ENCODE measurements around the gene CHI3L2. TPM values are rescaled to one million over a fixed set of nuclear protein-coding genes. Genes with fewer than 3 reads are reported as not detected.

The CHI3L2 gene
- 1.0 TPM for total RNA-seq

DNA sequence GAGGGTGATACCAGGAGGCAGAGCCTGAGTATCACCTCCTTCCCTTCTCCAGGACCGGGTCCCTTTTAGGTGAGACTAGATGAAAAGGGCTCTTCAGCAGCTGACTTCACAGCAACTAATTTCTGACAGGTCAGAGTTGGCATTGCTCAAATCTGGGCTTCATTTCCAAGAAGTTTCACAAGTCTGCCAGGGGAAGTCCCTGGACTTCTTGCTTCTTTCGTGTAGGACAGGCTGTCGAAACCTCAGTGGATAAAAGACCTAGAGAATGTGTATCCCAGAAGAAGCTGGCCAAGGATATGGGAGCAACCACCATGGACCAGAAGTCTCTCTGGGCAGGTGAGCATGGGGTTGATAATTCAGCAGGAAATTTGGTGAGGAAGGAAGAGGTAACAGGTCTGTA is at the start of gene CHI3L2:
TSS of gene CHI3L2 (plus strand) at position 280 of the 400 bp plus-strand sequence. CDS start at position 297, 17 bp downstream.
- peaks cover 1 to 16% (median 5%) of the 10 kb centered on the region in 3 donors for H3K4me1 ChIP-seq (ENCODE audit: control insufficient read depth in 3 of 3, insufficient read depth in 3 of 3, low read length in 3 of 3)
- no peak within 1 kb of the TSS for H3K4me3 ChIP-seq (ENCODE audit: low read length in 3 of 3)
- H3K36me3 ChIP-seq (ENCODE audit: control insufficient read depth in 3 of 3, insufficient read depth in 3 of 3, low read length in 3 of 3) = no peaks in the 10 kb centered on the region
- peak within 1 kb of the TSS; percentile 40 for H3K27ac ChIP-seq (ENCODE audit: low read depth, low read length)
- no peak within 1 kb of the TSS for H3K9ac ChIP-seq (ENCODE audit: low read depth in 1 of 3, low read length in 3 of 3)
- no peaks in the 10 kb centered on the region for H3K9me3 ChIP-seq (ENCODE audit: control insufficient read depth in 3 of 3, low read length in 3 of 3)
- H3K27me3 ChIP-seq (ENCODE audit: control insufficient read depth in 3 of 3, insufficient read depth in 3 of 3, low read length in 3 of 3) = no peaks in the 10 kb centered on the region

DNA sequence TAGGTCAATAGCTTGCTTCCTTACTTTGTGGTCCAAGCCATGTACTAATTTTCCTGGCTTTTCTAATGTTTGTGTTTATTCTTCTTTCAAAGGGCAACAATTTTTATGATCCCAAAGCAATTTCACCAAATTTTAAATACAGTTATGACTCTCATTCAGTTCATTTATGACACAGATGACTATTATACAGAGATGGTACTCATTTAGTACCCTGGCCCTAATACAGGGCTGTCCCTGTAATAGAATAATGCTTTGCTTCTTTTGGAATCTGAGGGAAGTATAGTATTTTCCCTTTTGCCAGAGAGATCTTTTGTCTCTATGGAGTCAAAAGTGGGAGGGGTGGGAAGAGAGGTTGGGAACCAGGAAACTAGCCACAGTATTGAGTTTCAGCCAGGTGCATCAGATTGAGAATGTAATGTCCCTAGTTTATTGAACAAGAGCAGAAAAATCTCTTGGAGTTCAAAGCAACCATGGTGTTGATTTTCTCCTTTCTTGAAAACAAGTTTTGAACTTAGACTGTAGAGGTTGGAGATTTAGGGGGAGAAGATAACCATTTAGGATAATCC is 47.5 kb upstream of the CHI3L2 start:
- Histone ChIP-seq H3K9me3 (ENCODE audit: control insufficient read depth in 3 of 3, low read length in 3 of 3) (no peaks in the 10 kb centered on the region), H3K36me3 (ENCODE audit: control insufficient read depth in 3 of 3, insufficient read depth in 3 of 3, low read length in 3 of 3) (peaks cover 0 to 32% (median 29%) of the 10 kb centered on the region in 3 donors), H3K9ac (ENCODE audit: low read depth in 1 of 3, low read length in 3 of 3) (no peak overlapping the region), H3K27ac (ENCODE audit: low read depth, low read length) (no peak overlapping the region), H3K27me3 (ENCODE audit: control insufficient read depth in 3 of 3, insufficient read depth in 3 of 3, low read length in 3 of 3) (no peaks in the 10 kb centered on the region), H3K4me3 (ENCODE audit: low read length in 3 of 3) (no peak overlapping the region), H3K4me1 (ENCODE audit: control insufficient read depth in 3 of 3, insufficient read depth in 3 of 3, low read length in 3 of 3) (no peaks in the 10 kb centered on the region)

DNA sequence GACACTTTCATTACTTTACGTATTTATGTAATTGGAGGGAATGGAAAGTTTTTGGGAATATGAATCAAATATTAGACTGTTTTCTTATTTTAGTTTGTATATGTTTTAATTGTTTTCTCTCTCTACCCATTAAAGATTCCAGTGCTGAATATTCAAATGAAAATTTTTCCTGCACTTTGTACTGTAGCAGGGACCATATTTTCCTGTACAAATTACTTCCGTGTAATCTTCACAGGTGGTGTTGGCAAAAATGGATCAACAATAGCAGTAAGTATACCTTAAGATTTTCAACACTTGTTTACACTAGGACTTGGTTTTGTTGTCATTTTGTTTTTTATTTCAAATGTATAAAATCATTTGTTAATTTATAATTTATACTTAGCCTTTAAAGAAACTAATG is 45.5 kb upstream of the CHI3L2 start:
- Histone ChIP-seq H3K9ac (ENCODE audit: low read depth in 1 of 3, low read length in 3 of 3) (no peak overlapping the region), H3K27me3 (ENCODE audit: control insufficient read depth in 3 of 3, insufficient read depth in 3 of 3, low read length in 3 of 3) (no peaks in the 10 kb centered on the region), H3K4me3 (ENCODE audit: low read length in 3 of 3) (no peak overlapping the region), H3K9me3 (ENCODE audit: control insufficient read depth in 3 of 3, low read length in 3 of 3) (no peaks in the 10 kb centered on the region), H3K36me3 (ENCODE audit: control insufficient read depth in 3 of 3, insufficient read depth in 3 of 3, low read length in 3 of 3) (peaks cover 3 to 37% (median 35%) of the 10 kb centered on the region in 3 donors), H3K4me1 (ENCODE audit: control insufficient read depth in 3 of 3, insufficient read depth in 3 of 3, low read length in 3 of 3) (no peaks in the 10 kb centered on the region), H3K27ac (ENCODE audit: low read depth, low read length) (no peak overlapping the region)

- H3K36me3 ChIP-seq (ENCODE audit: control insufficient read depth in 3 of 3, insufficient read depth in 3 of 3, low read length in 3 of 3) = peaks cover 5 to 49% (median 46%) of the 10 kb centered on the region in 3 donors
Measured at GRCh38 chr1:111183308-111184069, 44.0 kb upstream of the CHI3L2 start.

DNA sequence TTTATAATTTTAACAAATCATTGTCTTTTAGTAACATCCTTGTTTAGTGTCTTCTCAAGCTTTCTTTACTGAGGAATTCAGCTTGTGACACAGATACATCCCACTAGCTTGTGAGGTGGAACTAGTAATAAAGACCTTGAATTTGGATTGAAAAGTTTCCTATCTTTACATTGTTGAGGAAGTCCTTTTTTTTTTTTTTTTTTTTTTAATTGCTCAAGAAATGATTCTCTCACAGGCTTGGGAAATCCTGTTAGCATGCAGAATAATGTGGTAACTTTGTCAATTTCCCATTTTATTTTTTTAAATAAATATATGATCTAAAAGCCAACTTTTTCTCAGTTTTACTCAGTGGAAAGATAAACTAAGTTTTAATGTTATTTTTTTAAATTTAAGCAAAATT is 42.9 kb upstream of the CHI3L2 start:
- no peak overlapping the region for H3K27ac ChIP-seq (ENCODE audit: low read depth, low read length)
- H3K27me3 ChIP-seq (ENCODE audit: control insufficient read depth in 3 of 3, insufficient read depth in 3 of 3, low read length in 3 of 3) = no peaks in the 10 kb centered on the region
- no peaks in the 10 kb centered on the region for H3K4me1 ChIP-seq (ENCODE audit: control insufficient read depth in 3 of 3, insufficient read depth in 3 of 3, low read length in 3 of 3)
- H3K4me3 ChIP-seq (ENCODE audit: low read length in 3 of 3) = no peak overlapping the region
- no peak overlapping the region for H3K9ac ChIP-seq (ENCODE audit: low read depth in 1 of 3, low read length in 3 of 3)
- no peaks in the 10 kb centered on the region for H3K9me3 ChIP-seq (ENCODE audit: control insufficient read depth in 3 of 3, low read length in 3 of 3)
- peaks cover 8 to 52% (median 49%) of the 10 kb centered on the region in 3 donors for H3K36me3 ChIP-seq (ENCODE audit: control insufficient read depth in 3 of 3, insufficient read depth in 3 of 3, low read length in 3 of 3)

More at GRCh38 chr1:111183308-111184069, 44.0 kb upstream of the CHI3L2 start:
- H3K4me3 ChIP-seq (ENCODE audit: low read length in 3 of 3) = no peak overlapping the region
- H3K27ac ChIP-seq (ENCODE audit: low read depth, low read length) = no peak overlapping the region
- H3K4me1 ChIP-seq (ENCODE audit: control insufficient read depth in 3 of 3, insufficient read depth in 3 of 3, low read length in 3 of 3) = no peaks in the 10 kb centered on the region
- no peaks in the 10 kb centered on the region for H3K9me3 ChIP-seq (ENCODE audit: control insufficient read depth in 3 of 3, low read length in 3 of 3)
- H3K9ac ChIP-seq (ENCODE audit: low read depth in 1 of 3, low read length in 3 of 3) = no peak overlapping the region
- H3K27me3 ChIP-seq (ENCODE audit: control insufficient read depth in 3 of 3, insufficient read depth in 3 of 3, low read length in 3 of 3) = no peaks in the 10 kb centered on the region

DNA sequence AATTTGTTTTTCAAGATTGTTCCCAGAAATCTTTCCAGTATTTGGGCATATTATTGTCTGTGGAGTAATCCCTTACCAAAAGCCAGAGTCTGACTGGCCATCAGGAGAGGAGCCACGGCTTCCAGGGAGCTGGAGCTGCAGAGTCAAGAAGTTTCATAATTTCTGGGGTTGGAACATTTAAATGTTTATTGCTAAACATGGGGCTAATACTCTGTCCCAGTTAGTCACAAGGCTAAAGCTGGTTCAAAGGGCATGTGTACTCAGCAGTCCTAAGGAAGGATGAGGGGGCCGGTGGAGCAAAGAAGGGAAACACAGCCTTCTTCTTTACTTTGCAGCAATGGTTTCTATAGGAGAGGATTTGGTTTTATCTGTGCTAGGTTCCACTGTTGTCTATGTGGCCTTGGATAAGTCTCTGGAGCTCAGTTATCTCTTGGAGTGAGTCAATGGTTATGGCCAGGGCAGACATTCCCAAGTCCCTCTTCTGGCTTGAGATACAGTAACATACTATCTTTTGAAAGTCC is 36.5 kb upstream of the CHI3L2 start:
- Histone ChIP-seq H3K4me1 (ENCODE audit: control insufficient read depth in 3 of 3, insufficient read depth in 3 of 3, low read length in 3 of 3) (peaks cover 3 to 19% (median 8%) of the 10 kb centered on the region in 3 donors), H3K27me3 (ENCODE audit: control insufficient read depth in 3 of 3, insufficient read depth in 3 of 3, low read length in 3 of 3) (no peaks in the 10 kb centered on the region), H3K27ac (ENCODE audit: low read depth, low read length) (peak overlapping the region; percentile 70), H3K4me3 (ENCODE audit: low read length in 3 of 3) (no peak overlapping the region), H3K36me3 (ENCODE audit: control insufficient read depth in 3 of 3, insufficient read depth in 3 of 3, low read length in 3 of 3) (peaks cover 8 to 27% (median 23%) of the 10 kb centered on the region in 3 donors), H3K9ac (ENCODE audit: low read depth in 1 of 3, low read length in 3 of 3) (no peak overlapping the region), H3K9me3 (ENCODE audit: control insufficient read depth in 3 of 3, low read length in 3 of 3) (no peaks in the 10 kb centered on the region)

GRCh38 chr1:111191496-111191895 is 36.0 kb upstream of the CHI3L2 start:
- Histone ChIP-seq H3K4me3 (ENCODE audit: low read length in 3 of 3) (no peak overlapping the region), H3K9me3 (ENCODE audit: control insufficient read depth in 3 of 3, low read length in 3 of 3) (no peaks in the 10 kb centered on the region), H3K36me3 (ENCODE audit: control insufficient read depth in 3 of 3, insufficient read depth in 3 of 3, low read length in 3 of 3) (peaks cover 8 to 22% (median 22%) of the 10 kb centered on the region in 3 donors), H3K27ac (ENCODE audit: low read depth, low read length) (peak overlapping the region; percentile 70), H3K4me1 (ENCODE audit: control insufficient read depth in 3 of 3, insufficient read depth in 3 of 3, low read length in 3 of 3) (peaks cover 3 to 19% (median 8%) of the 10 kb centered on the region in 3 donors), H3K27me3 (ENCODE audit: control insufficient read depth in 3 of 3, insufficient read depth in 3 of 3, low read length in 3 of 3) (no peaks in the 10 kb centered on the region), H3K9ac (ENCODE audit: low read depth in 1 of 3, low read length in 3 of 3) (no peak overlapping the region)

DNA sequence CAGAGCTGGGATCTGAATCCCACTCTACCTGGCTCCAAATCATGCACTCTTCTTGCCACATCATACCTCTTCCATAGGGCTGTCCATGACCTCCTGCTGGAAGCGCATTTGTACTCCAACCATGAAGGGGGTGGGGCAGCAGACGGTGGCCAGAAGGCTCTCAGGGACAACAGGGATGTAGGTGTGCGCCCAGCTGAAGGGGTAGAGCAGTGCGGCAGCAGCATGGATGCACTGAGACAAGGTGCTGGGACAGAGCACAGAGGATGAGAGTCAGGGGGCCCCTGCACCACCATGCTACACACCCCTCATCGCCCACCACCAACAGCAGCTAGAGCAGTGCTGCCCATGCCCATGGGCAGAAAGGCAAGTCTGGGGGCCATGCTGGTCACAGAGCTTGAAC is 35.4 kb upstream of the CHI3L2 start:
- Histone ChIP-seq H3K4me1 (ENCODE audit: control insufficient read depth in 3 of 3, insufficient read depth in 3 of 3, low read length in 3 of 3) (peaks cover 3 to 19% (median 8%) of the 10 kb centered on the region in 3 donors), H3K36me3 (ENCODE audit: control insufficient read depth in 3 of 3, insufficient read depth in 3 of 3, low read length in 3 of 3) (peaks cover 4 to 17% (median 16%) of the 10 kb centered on the region in 3 donors)

DNA sequence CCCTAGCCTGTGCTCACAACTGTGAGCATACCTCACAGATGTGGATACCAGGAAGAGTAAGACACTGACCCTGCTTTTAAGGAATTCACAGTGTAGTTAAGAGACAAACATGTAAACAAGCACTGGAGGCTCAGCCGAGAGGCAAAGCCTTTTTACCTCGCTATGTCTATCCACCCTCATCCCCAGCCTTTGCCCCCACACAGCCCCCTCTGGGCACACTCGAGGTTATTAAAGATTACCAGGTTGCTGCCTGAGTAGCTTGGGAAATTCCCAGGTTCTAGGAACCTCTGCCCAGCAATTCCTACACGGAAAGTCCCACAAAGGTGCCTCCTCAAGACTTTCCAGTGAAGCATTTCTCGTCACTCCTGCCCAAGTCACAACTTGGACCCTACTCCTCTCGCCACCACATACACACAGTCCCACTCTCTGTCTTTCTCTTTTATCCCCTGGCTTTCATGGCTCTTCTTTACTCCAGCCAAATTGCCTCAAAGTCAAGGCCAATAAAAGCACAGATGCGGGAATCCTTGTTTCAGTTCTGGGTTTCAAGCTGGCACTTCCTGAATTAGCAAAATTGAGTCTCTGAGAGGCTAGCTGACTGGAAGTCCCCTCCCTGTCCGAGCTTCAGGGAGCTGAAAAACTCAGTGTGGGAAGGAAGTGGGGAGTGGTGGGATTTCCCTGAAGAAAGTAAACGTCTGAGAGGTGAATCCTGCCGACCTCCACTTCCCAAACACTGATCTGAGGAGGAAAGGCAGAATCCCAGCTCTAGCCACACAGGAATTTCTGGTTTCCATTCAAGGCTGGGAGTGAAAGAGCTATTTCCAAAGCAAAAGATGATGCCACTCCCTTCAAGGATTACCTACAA is 34.6 kb upstream of the CHI3L2 start:
- peaks cover 4 to 10% (median 8%) of the 10 kb centered on the region in 3 donors for H3K36me3 ChIP-seq (ENCODE audit: control insufficient read depth in 3 of 3, insufficient read depth in 3 of 3, low read length in 3 of 3)
- H3K27me3 ChIP-seq (ENCODE audit: control insufficient read depth in 3 of 3, insufficient read depth in 3 of 3, low read length in 3 of 3) = no peaks in the 10 kb centered on the region
- peak overlapping the region; percentile 70 for H3K27ac ChIP-seq (ENCODE audit: low read depth, low read length)
- H3K9me3 ChIP-seq (ENCODE audit: control insufficient read depth in 3 of 3, low read length in 3 of 3) = no peaks in the 10 kb centered on the region
- H3K9ac ChIP-seq (ENCODE audit: low read depth in 1 of 3, low read length in 3 of 3) = peak overlapping the region in 1 of 3 donors; percentile 11
- no peak overlapping the region for H3K4me3 ChIP-seq (ENCODE audit: low read length in 3 of 3)
- H3K4me1 ChIP-seq (ENCODE audit: control insufficient read depth in 3 of 3, insufficient read depth in 3 of 3, low read length in 3 of 3) = peaks cover 3 to 19% (median 8%) of the 10 kb centered on the region in 3 donors

More for the DNA sequence above, 35.4 kb upstream of the CHI3L2 start:
- no peaks in the 10 kb centered on the region for H3K9me3 ChIP-seq (ENCODE audit: control insufficient read depth in 3 of 3, low read length in 3 of 3)
- H3K27me3 ChIP-seq (ENCODE audit: control insufficient read depth in 3 of 3, insufficient read depth in 3 of 3, low read length in 3 of 3) = no peaks in the 10 kb centered on the region
- no peak overlapping the region for H3K4me3 ChIP-seq (ENCODE audit: low read length in 3 of 3)
- H3K27ac ChIP-seq (ENCODE audit: low read depth, low read length) = peak overlapping the region; percentile 70
- H3K9ac ChIP-seq (ENCODE audit: low read depth in 1 of 3, low read length in 3 of 3) = no peak overlapping the region
